Measurements from ENCODE around the gene ADRB2.

ADRB2 gene

DNA sequence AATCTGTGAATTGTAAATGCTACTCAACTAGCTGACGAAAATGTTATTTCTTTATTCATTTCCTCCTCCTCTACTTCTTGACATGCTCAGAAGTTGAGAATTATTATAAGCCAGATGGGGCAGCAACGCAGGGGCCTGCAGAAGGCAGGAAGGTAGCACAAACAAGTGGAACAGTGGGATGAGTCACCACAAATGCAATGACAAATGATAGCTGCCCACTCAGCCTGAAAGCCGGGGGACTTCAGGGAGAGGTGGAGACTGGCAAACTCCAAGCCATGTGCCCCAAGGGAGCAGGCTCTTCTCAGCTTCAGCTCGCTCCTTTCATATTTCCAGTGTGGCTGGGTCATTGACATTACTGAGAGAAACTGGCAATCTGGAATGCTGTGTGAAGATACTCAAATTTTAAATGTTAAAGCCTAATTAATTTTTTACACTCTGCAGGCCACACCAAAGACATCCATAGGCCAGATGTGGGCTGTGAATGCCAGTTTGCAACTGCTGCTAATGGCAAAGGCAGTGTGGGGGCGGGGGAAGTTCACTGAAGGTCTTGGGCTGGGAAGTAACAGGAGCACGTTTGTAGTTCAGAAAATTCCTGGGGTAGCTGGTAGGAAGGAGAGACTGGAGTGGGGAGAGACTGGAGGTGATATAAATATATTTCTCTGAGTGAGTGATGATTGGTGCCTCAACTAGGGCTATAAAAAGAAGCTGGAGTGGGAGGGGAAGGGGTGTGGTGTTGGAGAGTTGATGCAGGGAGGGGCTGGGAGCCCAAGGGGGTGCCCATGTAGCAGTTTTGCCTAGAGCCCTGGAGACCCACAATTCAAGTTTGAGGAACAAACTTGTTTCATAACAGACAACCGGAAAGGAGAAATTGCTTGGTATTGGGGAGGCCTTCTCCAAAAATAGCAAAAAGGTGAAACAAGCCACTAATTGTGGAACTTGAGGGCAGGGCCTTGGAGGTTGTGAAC is 20.8 kb upstream of the ADRB2 start:
- H3K36me3 ChIP-seq (ENCODE audit: control insufficient read depth in 1 of 2, insufficient read depth in 2 of 2, low read length in 2 of 2), result no peaks in the 10 kb centered on the region
- H3K9me3 ChIP-seq (ENCODE audit: control insufficient read depth in 1 of 2, low read length in 2 of 2), result no peaks in the 10 kb centered on the region
- peaks cover 0 to 11% of the 10 kb centered on the region in 2 donors for H3K4me1 ChIP-seq (ENCODE audit: control insufficient read depth in 1 of 2, insufficient read depth in 2 of 2, low read length in 2 of 2)
- H3K27ac ChIP-seq (ENCODE audit: low read length), result no peak overlapping the region
- no peaks in the 10 kb centered on the region for H3K27me3 ChIP-seq (ENCODE audit: low read depth, low read length)
- no peak overlapping the region for H3K4me3 ChIP-seq (ENCODE audit: low read depth in 1 of 2, low read length in 2 of 2)

DNA sequence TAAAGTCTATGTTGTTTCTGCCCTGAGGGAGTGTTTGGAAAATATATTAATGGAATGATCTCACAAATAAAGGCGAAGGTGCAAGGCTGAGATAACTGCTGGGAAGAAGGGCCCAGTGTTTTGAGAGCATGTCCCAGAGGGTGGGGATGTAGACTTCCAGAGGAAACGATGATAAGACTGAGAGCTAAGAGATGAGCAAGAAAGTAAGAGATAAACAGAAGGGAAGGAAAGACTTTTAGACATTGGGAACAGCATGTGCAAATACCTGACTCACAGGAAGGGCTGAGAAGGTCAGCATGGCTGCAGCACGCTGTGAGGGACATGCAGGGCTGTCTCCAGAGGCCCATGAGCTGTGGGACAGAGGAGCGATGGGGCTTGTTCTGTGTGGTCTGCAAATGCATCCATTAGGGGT is 19.9 kb upstream of the ADRB2 start:
- Histone ChIP-seq H3K27me3 (ENCODE audit: low read depth, low read length) (no peaks in the 10 kb centered on the region), H3K4me3 (ENCODE audit: low read depth in 1 of 2, low read length in 2 of 2) (no peak overlapping the region), H3K9me3 (ENCODE audit: control insufficient read depth in 1 of 2, low read length in 2 of 2) (no peaks in the 10 kb centered on the region), H3K4me1 (ENCODE audit: control insufficient read depth in 1 of 2, insufficient read depth in 2 of 2, low read length in 2 of 2) (peaks cover 0 to 11% of the 10 kb centered on the region in 2 donors), H3K36me3 (ENCODE audit: control insufficient read depth in 1 of 2, insufficient read depth in 2 of 2, low read length in 2 of 2) (no peaks in the 10 kb centered on the region), H3K27ac (ENCODE audit: low read length) (no peak overlapping the region)

DNA sequence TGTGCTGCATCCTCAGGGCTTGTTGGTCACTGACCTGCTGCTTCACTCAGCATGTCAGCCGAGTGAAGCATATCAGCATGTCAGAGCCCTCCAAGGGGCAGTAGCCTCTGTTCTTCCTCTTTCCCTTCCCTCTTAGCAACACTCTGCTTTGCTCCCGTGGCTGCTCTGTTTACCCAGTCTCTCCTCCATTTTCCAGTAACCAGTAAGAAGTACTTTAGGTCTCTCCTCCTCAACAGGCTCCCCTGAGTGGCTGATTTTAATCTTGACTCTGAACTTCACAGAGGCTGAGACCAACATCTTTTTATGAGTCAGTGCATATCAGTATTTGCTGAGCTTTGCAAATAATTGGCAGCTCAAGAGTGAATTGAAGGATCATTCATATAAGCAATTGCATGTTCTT is 18.6 kb upstream of the ADRB2 start:
- Histone ChIP-seq H3K27me3 (ENCODE audit: low read depth, low read length) (no peaks in the 10 kb centered on the region), H3K9me3 (ENCODE audit: control insufficient read depth in 1 of 2, low read length in 2 of 2) (no peaks in the 10 kb centered on the region), H3K4me1 (ENCODE audit: control insufficient read depth in 1 of 2, insufficient read depth in 2 of 2, low read length in 2 of 2) (peaks cover 0 to 11% of the 10 kb centered on the region in 2 donors), H3K36me3 (ENCODE audit: control insufficient read depth in 1 of 2, insufficient read depth in 2 of 2, low read length in 2 of 2) (no peaks in the 10 kb centered on the region), H3K4me3 (ENCODE audit: low read depth in 1 of 2, low read length in 2 of 2) (no peak overlapping the region), H3K27ac (ENCODE audit: low read length) (no peak overlapping the region)

- peak overlapping the region; percentile 23 to 47 for H3K4me3 ChIP-seq (ENCODE audit: low read depth in 1 of 2, low read length in 2 of 2)
- peaks cover 0 to 11% of the 10 kb centered on the region in 2 donors for H3K4me1 ChIP-seq (ENCODE audit: control insufficient read depth in 1 of 2, insufficient read depth in 2 of 2, low read length in 2 of 2)
- H3K27ac ChIP-seq (ENCODE audit: low read length), result no peak overlapping the region
- no peaks in the 10 kb centered on the region for H3K27me3 ChIP-seq (ENCODE audit: low read depth, low read length)
- H3K36me3 ChIP-seq (ENCODE audit: control insufficient read depth in 1 of 2, insufficient read depth in 2 of 2, low read length in 2 of 2), result no peaks in the 10 kb centered on the region
- H3K9me3 ChIP-seq (ENCODE audit: control insufficient read depth in 1 of 2, low read length in 2 of 2), result no peaks in the 10 kb centered on the region
Observed at GRCh38 chr5:148808864-148809642, 17.4 kb upstream of the ADRB2 start.

DNA sequence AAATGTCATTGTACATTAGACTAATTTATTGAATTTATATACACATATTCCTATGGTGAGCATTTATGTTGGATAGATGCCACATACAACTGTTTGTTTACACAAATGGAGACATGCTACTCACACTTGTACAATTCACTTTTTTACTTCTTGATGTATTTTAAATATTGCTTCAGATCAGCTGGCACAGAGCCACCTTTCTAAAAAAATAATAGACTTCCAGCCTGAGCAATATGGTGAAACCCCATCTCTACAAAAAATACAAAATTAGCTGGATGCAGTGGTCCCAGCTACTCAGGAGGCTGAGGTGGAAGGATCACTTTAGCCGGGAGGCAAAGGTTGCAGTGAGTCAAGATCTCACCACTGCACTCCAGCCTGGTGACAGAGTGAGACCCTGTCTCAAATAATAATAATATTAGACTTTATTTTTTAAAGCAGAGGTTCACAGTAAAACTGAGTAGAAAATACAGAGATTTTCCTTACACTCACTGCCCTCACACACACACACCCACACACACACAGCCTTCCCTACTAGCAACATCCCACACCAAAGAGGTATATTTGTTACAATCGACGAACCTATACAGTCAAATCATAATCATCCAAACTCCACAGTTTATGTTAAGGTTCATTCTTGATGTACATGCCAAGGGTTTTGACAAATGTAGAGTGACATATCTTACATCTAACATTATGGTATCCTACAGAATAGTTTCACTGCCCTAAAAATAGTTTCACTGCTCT is 16.5 kb upstream of the ADRB2 start:
- Histone ChIP-seq H3K36me3 (ENCODE audit: control insufficient read depth in 1 of 2, insufficient read depth in 2 of 2, low read length in 2 of 2) (no peaks in the 10 kb centered on the region), H3K9me3 (ENCODE audit: control insufficient read depth in 1 of 2, low read length in 2 of 2) (no peaks in the 10 kb centered on the region), H3K27ac (ENCODE audit: low read length) (no peak overlapping the region), H3K4me3 (ENCODE audit: low read depth in 1 of 2, low read length in 2 of 2) (peak overlapping the region in 1 of 2 donors; percentile 47), H3K27me3 (ENCODE audit: low read depth, low read length) (no peaks in the 10 kb centered on the region), H3K4me1 (ENCODE audit: control insufficient read depth in 1 of 2, insufficient read depth in 2 of 2, low read length in 2 of 2) (peaks cover 0 to 11% of the 10 kb centered on the region in 2 donors)

GRCh38 chr5:148810823-148811222 is 15.6 kb upstream of the ADRB2 start:
- no peaks in the 10 kb centered on the region for H3K27me3 ChIP-seq (ENCODE audit: low read depth, low read length)
- peaks cover 0 to 3% of the 10 kb centered on the region in 2 donors for H3K4me1 ChIP-seq (ENCODE audit: control insufficient read depth in 1 of 2, insufficient read depth in 2 of 2, low read length in 2 of 2)
- H3K4me3 ChIP-seq (ENCODE audit: low read depth in 1 of 2, low read length in 2 of 2), result no peak overlapping the region
- H3K27ac ChIP-seq (ENCODE audit: low read length), result no peak overlapping the region
- H3K36me3 ChIP-seq (ENCODE audit: control insufficient read depth in 1 of 2, insufficient read depth in 2 of 2, low read length in 2 of 2), result no peaks in the 10 kb centered on the region
- no peaks in the 10 kb centered on the region for H3K9me3 ChIP-seq (ENCODE audit: control insufficient read depth in 1 of 2, low read length in 2 of 2)

DNA sequence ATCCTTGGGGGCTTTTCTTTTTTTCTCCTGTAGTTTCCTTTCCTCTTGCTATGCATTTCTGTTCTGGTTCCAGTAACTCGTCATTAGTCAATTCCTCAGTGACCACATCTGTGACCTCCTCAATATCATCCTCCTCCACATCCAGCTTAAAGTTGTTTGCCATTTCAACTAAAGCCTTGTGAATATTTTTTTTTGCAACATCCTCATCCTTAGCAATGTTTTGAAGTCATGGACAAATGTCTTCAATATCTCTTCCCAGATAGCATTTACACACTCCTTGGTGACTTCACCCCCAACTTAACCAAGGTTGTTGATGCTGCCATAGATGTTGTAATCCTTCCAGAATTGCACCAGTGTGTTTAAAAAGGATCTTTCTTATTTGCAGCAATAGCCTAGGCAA is 14.7 kb upstream of the ADRB2 start:
- H3K9me3 ChIP-seq (ENCODE audit: control insufficient read depth in 1 of 2, low read length in 2 of 2), result no peaks in the 10 kb centered on the region
- peaks cover 0 to 3% of the 10 kb centered on the region in 2 donors for H3K4me1 ChIP-seq (ENCODE audit: control insufficient read depth in 1 of 2, insufficient read depth in 2 of 2, low read length in 2 of 2)
- no peak overlapping the region for H3K4me3 ChIP-seq (ENCODE audit: low read depth in 1 of 2, low read length in 2 of 2)
- no peak overlapping the region for H3K27ac ChIP-seq (ENCODE audit: low read length)
- H3K36me3 ChIP-seq (ENCODE audit: control insufficient read depth in 1 of 2, insufficient read depth in 2 of 2, low read length in 2 of 2), result no peaks in the 10 kb centered on the region
- H3K27me3 ChIP-seq (ENCODE audit: low read depth, low read length), result no peaks in the 10 kb centered on the region

DNA sequence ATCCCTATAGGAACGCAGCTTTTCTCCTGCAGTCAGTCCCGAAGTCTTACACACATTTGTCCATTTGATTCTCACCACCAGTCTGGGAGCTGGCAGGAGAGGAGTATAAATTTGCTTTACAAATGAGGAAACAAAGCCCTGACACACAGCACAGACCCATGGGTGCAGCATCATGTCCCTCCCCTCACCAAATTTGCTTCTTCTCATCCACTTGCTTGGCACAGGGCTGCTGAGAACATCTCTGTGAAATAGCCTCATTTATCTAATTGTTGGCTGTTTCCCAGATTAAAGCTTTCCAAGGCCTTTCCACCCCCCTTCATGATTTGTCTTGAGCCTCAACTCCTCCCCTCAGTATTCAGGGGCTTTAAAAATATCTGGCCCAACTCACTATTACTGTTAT is 11.3 kb upstream of the ADRB2 start:
- Histone ChIP-seq H3K4me3 (ENCODE audit: low read depth in 1 of 2, low read length in 2 of 2) (no peak overlapping the region), H3K4me1 (ENCODE audit: control insufficient read depth in 1 of 2, insufficient read depth in 2 of 2, low read length in 2 of 2) (no peaks in the 10 kb centered on the region), H3K9me3 (ENCODE audit: control insufficient read depth in 1 of 2, low read length in 2 of 2) (no peaks in the 10 kb centered on the region), H3K27ac (ENCODE audit: low read length) (no peak overlapping the region), H3K36me3 (ENCODE audit: control insufficient read depth in 1 of 2, insufficient read depth in 2 of 2, low read length in 2 of 2) (no peaks in the 10 kb centered on the region), H3K27me3 (ENCODE audit: low read depth, low read length) (no peaks in the 10 kb centered on the region)

DNA sequence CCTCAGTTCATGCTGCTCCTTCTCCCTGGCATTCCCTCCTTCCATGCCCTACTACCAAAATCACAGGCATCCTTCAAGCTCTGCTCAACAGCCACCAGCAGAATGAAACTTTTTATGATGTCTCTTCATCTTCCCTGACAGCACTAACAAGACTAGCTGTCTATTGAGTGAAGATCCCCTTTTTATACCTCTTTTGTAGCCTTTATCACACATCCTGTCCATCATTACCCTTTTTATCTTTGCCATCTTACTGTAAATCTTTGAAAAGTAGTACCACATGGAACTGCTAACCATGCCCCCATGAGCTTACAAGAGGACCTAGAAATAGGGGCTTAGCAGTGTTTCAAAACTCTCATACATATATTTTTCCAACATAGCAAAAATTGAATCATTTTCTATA is 10.8 kb upstream of the ADRB2 start:
- H3K36me3 ChIP-seq (ENCODE audit: control insufficient read depth in 1 of 2, insufficient read depth in 2 of 2, low read length in 2 of 2), result no peaks in the 10 kb centered on the region
- no peak overlapping the region for H3K27ac ChIP-seq (ENCODE audit: low read length)
- no peaks in the 10 kb centered on the region for H3K4me1 ChIP-seq (ENCODE audit: control insufficient read depth in 1 of 2, insufficient read depth in 2 of 2, low read length in 2 of 2)

GRCh38 chr5:148816357-148816756 is 10.1 kb upstream of the ADRB2 start:
- Histone ChIP-seq H3K4me1 (ENCODE audit: control insufficient read depth in 1 of 2, insufficient read depth in 2 of 2, low read length in 2 of 2) (no peaks in the 10 kb centered on the region), H3K9me3 (ENCODE audit: control insufficient read depth in 1 of 2, low read length in 2 of 2) (no peaks in the 10 kb centered on the region), H3K36me3 (ENCODE audit: control insufficient read depth in 1 of 2, insufficient read depth in 2 of 2, low read length in 2 of 2) (no peaks in the 10 kb centered on the region), H3K4me3 (ENCODE audit: low read depth in 1 of 2, low read length in 2 of 2) (no peak overlapping the region), H3K27ac (ENCODE audit: low read length) (no peak overlapping the region), H3K27me3 (ENCODE audit: low read depth, low read length) (no peaks in the 10 kb centered on the region)

More for the DNA sequence above, 10.8 kb upstream of the ADRB2 start:
- Histone ChIP-seq H3K27me3 (ENCODE audit: low read depth, low read length) (no peaks in the 10 kb centered on the region), H3K9me3 (ENCODE audit: control insufficient read depth in 1 of 2, low read length in 2 of 2) (no peaks in the 10 kb centered on the region), H3K4me3 (ENCODE audit: low read depth in 1 of 2, low read length in 2 of 2) (no peak overlapping the region)

- Histone ChIP-seq H3K4me1 (ENCODE audit: control insufficient read depth in 1 of 2, insufficient read depth in 2 of 2, low read length in 2 of 2) (no peaks in the 10 kb centered on the region), H3K9me3 (ENCODE audit: control insufficient read depth in 1 of 2, low read length in 2 of 2) (no peaks in the 10 kb centered on the region), H3K27me3 (ENCODE audit: low read depth, low read length) (no peaks in the 10 kb centered on the region), H3K4me3 (ENCODE audit: low read depth in 1 of 2, low read length in 2 of 2) (no peak overlapping the region), H3K36me3 (ENCODE audit: control insufficient read depth in 1 of 2, insufficient read depth in 2 of 2, low read length in 2 of 2) (no peaks in the 10 kb centered on the region), H3K27ac (ENCODE audit: low read length) (no peak overlapping the region)
Observed at GRCh38 chr5:148816782-148817181, 9.6 kb upstream of the ADRB2 start.
